SU-DHL-6 (cell line): ENCODE results near the gene TRPM1.

Source experiments
- H2AFZ ChIP-seq: fragments of 200-600 bp; sonication (generic); 2 replicates; pipeline ENCODE4 v1.6.1; 2014; ENCODE audit warnings: low read depth, mild to moderate bottlenecking, moderate library complexity, mixed read lengths, antibody characterized with exemption, low read length; ENCODE audit not compliant: severe bottlenecking
- H3F3A ChIP-seq: fragments of 200-600 bp; shearing (Covaris generic); 2 replicates; pipeline ENCODE4 v1.6.0; 2016; ENCODE audit warnings: antibody characterized with exemption, mild to moderate bottlenecking; ENCODE audit not compliant: insufficient read depth
- H3K27ac ChIP-seq: fragments of 200-600 bp; sonication (generic); 2 replicates; pipeline ENCODE4 v1.5.1; 2016; ENCODE audit warnings: low read depth, mild to moderate bottlenecking, low read length, moderate library complexity, mixed read lengths
- H3K27me3 ChIP-seq: fragments of 200-600 bp; sonication (generic), shearing (Covaris generic); 2 replicates; pipeline ENCODE4 v1.6.0; 2014; ENCODE audit warnings: mild to moderate bottlenecking, low read length
- H3K36me3 ChIP-seq: fragments of 200-600 bp; sonication (generic); 2 replicates; pipeline ENCODE4 v1.6.1; 2014; ENCODE audit warnings: mild to moderate bottlenecking, low read length, mixed read lengths
- H3K4me2 ChIP-seq: fragments of 300-600, 200-600 bp; shearing (Covaris generic), sonication (generic); 2 replicates; pipeline ENCODE4 v1.6.0; 2014; ENCODE audit warnings: low read length, low read depth, mild to moderate bottlenecking; ENCODE audit not compliant: poor library complexity, severe bottlenecking
- H3K4me3 ChIP-seq: fragments of 200-600 bp; sonication (generic); 2 replicates; pipeline ENCODE4 v1.5.1; 2014; ENCODE audit warnings: antibody characterized with exemption, low read length, mild to moderate bottlenecking, mixed read lengths; ENCODE audit not compliant: insufficient read depth, poor library complexity, severe bottlenecking
- H3K79me2 ChIP-seq: fragments of 200-600 bp; sonication (generic); 2 replicates; pipeline ENCODE4 v1.6.1; 2014; ENCODE audit warnings: mild to moderate bottlenecking, low read length, moderate library complexity; ENCODE audit not compliant: insufficient read depth
- H3K9ac ChIP-seq: fragments of 200-600 bp; sonication (generic); 2 replicates; pipeline ENCODE4 v1.7.0; 2014; ENCODE audit warnings: mild to moderate bottlenecking, low read length
- H3K9me2 ChIP-seq: fragments of 200-600 bp; sonication (generic); replicated peaks from 2 replicates; pipeline ENCODE4 v1.6.1; 2014; ENCODE audit warnings: low read length; ENCODE audit not compliant: insufficient read depth
- H3K9me3 ChIP-seq: fragments of 200-600 bp; sonication (generic); 2 replicates; pipeline ENCODE4 v1.6.1; 2014; ENCODE audit warnings: low read length, mixed read lengths; ENCODE audit not compliant: insufficient read depth
- H4K20me1 ChIP-seq: fragments of 200-600 bp; sonication (generic); 2 replicates; pipeline ENCODE4 v1.6.1; 2014; ENCODE audit warnings: low read depth, mild to moderate bottlenecking, antibody characterized with exemption, low read length, moderate library complexity, mixed read lengths
- CTCF ChIP-seq: fragments of 200-600 bp; sonication (generic); IDR thresholded peaks from one replicate; pipeline ENCODE4 v1.5.1; 2017; ENCODE audit warnings: antibody characterized with exemption, mild to moderate bottlenecking, low read length, moderate library complexity; ENCODE audit not compliant: insufficient read depth, poor library complexity, severe bottlenecking
- EZH2phosphoT487 ChIP-seq: fragments of 200-600 bp; sonication (generic), shearing (Covaris generic); conservative IDR thresholded peaks from 2 replicates; pipeline ENCODE4 v1.6.1; 2018; ENCODE audit warnings: mild to moderate bottlenecking, antibody characterized with exemption, low read length, moderate library complexity, mixed read lengths

TRPM1 gene

GRCh38 chr15:31046759-31047359 lies 54.7 kb downstream of the TRPM1 start:
- Histone ChIP-seq H3K27ac (no peak overlapping the region), H3K27me3 (no peaks in the 10 kb centered on the region)

DNA sequence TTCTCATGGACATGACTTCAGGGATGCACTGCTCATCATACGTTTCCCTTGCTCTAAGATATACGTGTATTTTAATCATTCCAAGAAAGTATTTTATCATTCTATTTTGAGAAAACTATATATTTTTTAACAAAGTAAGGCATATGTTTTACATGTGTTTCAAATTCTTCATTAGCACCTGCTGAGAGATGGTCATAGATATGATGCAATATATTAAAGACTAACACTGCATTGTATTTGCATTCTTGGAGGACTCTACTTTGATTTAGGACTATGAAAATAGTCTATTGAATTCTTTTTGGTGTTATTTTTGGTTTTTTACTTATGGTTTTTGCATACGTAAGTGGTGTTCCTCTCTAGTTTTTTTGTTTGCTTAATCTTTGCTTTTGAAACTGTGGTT lies 55.9 kb downstream of the TRPM1 start:
- H3F3A ChIP-seq = no peaks in the 10 kb centered on the region
- no peak overlapping the region for H3K4me2 ChIP-seq
- no peaks in the 10 kb centered on the region for H4K20me1 ChIP-seq
- no peak overlapping the region for H3K27ac ChIP-seq
- H3K9me3 ChIP-seq = no peaks in the 10 kb centered on the region
- H3K9ac ChIP-seq = no peak overlapping the region
- no peak overlapping the region for H2AFZ ChIP-seq
- no peaks in the 10 kb centered on the region for H3K36me3 ChIP-seq
- no peak for TF ChIP-seq EZH2phosphoT487
- TF ChIP-seq CTCF = no peak
- H3K27me3 ChIP-seq = no peaks in the 10 kb centered on the region
- H3K79me2 ChIP-seq = no peaks in the 10 kb centered on the region
- no peaks in the 10 kb centered on the region for H3K9me2 ChIP-seq
- H3K4me3 ChIP-seq = no peak overlapping the region

More at GRCh38 chr15:31046759-31047359, 54.7 kb downstream of the TRPM1 start:
- TF ChIP-seq CTCF = no peak
- no peak for TF ChIP-seq EZH2phosphoT487
- H3K4me2 ChIP-seq = no peak overlapping the region
- H2AFZ ChIP-seq = no peak overlapping the region
- H3K79me2 ChIP-seq = no peaks in the 10 kb centered on the region
- no peak overlapping the region for H3K9ac ChIP-seq
- no peaks in the 10 kb centered on the region for H4K20me1 ChIP-seq
- H3K9me3 ChIP-seq = no peaks in the 10 kb centered on the region
- no peak overlapping the region for H3K4me3 ChIP-seq
- H3K9me2 ChIP-seq = no peaks in the 10 kb centered on the region
- no peaks in the 10 kb centered on the region for H3K36me3 ChIP-seq
- no peaks in the 10 kb centered on the region for H3F3A ChIP-seq

GRCh38 chr15:31042751-31043150 lies 58.8 kb downstream of the TRPM1 start:
- Histone ChIP-seq H3K27ac (no peak overlapping the region), H3K9me3 (no peaks in the 10 kb centered on the region), H3F3A (no peaks in the 10 kb centered on the region), H3K4me3 (no peak overlapping the region), H3K4me2 (no peak overlapping the region), H2AFZ (no peak overlapping the region), H3K9ac (no peak overlapping the region), H3K9me2 (no peaks in the 10 kb centered on the region), H3K36me3 (no peaks in the 10 kb centered on the region), H3K79me2 (no peaks in the 10 kb centered on the region), H4K20me1 (no peaks in the 10 kb centered on the region), H3K27me3 (no peaks in the 10 kb centered on the region)
- TF ChIP-seq EZH2phosphoT487 (no peak), CTCF (no peak)
